ENCODE measurements around the gene BTNL3.

GRCh38 chr5:180988016-180988415 is 630 bp upstream of the BTNL3 start:
- TF ChIP-seq, protein P1, sequence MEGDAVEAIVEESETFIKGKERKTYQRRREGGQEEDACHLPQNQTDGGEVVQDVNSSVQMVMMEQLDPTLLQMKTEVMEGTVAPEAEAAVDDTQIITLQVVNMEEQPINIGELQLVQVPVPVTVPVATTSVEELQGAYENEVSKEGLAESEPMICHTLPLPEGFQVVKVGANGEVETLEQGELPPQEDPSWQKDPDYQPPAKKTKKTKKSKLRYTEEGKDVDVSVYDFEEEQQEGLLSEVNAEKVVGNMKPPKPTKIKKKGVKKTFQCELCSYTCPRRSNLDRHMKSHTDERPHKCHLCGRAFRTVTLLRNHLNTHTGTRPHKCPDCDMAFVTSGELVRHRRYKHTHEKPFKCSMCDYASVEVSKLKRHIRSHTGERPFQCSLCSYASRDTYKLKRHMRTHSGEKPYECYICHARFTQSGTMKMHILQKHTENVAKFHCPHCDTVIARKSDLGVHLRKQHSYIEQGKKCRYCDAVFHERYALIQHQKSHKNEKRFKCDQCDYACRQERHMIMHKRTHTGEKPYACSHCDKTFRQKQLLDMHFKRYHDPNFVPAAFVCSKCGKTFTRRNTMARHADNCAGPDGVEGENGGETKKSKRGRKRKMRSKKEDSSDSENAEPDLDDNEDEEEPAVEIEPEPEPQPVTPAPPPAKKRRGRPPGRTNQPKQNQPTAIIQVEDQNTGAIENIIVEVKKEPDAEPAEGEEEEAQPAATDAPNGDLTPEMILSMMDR (conservative IDR thresholded peaks at IDR 0.05; ENCODE audit: low read depth in 2 of 2), result no peak
- TF ChIP-seq EZH2 (IDR thresholded peaks at IDR 0.05; ENCODE audit: low read depth, unreplicated experiment) (no peak), EZH2phosphoT487 (IDR thresholded peaks at IDR 0.05; ENCODE audit: unreplicated experiment) (no peak), CREB1 (CRISPR knock-in tag; IDR thresholded peaks at IDR 0.05; ENCODE audit: low read depth) (no peak), JUNB (IDR thresholded peaks at IDR 0.05; ENCODE audit: unreplicated experiment) (no peak), ZNF114 (CRISPR knock-in tag; IDR thresholded peaks at IDR 0.05) (no peak), REST (IDR thresholded peaks at IDR 0.05; ENCODE audit: unreplicated experiment) (no peak), POLR2AphosphoS5 (IDR thresholded peaks at IDR 0.05; ENCODE audit: low read depth) (no peak)
- TF ChIP-seq, protein P2, sequence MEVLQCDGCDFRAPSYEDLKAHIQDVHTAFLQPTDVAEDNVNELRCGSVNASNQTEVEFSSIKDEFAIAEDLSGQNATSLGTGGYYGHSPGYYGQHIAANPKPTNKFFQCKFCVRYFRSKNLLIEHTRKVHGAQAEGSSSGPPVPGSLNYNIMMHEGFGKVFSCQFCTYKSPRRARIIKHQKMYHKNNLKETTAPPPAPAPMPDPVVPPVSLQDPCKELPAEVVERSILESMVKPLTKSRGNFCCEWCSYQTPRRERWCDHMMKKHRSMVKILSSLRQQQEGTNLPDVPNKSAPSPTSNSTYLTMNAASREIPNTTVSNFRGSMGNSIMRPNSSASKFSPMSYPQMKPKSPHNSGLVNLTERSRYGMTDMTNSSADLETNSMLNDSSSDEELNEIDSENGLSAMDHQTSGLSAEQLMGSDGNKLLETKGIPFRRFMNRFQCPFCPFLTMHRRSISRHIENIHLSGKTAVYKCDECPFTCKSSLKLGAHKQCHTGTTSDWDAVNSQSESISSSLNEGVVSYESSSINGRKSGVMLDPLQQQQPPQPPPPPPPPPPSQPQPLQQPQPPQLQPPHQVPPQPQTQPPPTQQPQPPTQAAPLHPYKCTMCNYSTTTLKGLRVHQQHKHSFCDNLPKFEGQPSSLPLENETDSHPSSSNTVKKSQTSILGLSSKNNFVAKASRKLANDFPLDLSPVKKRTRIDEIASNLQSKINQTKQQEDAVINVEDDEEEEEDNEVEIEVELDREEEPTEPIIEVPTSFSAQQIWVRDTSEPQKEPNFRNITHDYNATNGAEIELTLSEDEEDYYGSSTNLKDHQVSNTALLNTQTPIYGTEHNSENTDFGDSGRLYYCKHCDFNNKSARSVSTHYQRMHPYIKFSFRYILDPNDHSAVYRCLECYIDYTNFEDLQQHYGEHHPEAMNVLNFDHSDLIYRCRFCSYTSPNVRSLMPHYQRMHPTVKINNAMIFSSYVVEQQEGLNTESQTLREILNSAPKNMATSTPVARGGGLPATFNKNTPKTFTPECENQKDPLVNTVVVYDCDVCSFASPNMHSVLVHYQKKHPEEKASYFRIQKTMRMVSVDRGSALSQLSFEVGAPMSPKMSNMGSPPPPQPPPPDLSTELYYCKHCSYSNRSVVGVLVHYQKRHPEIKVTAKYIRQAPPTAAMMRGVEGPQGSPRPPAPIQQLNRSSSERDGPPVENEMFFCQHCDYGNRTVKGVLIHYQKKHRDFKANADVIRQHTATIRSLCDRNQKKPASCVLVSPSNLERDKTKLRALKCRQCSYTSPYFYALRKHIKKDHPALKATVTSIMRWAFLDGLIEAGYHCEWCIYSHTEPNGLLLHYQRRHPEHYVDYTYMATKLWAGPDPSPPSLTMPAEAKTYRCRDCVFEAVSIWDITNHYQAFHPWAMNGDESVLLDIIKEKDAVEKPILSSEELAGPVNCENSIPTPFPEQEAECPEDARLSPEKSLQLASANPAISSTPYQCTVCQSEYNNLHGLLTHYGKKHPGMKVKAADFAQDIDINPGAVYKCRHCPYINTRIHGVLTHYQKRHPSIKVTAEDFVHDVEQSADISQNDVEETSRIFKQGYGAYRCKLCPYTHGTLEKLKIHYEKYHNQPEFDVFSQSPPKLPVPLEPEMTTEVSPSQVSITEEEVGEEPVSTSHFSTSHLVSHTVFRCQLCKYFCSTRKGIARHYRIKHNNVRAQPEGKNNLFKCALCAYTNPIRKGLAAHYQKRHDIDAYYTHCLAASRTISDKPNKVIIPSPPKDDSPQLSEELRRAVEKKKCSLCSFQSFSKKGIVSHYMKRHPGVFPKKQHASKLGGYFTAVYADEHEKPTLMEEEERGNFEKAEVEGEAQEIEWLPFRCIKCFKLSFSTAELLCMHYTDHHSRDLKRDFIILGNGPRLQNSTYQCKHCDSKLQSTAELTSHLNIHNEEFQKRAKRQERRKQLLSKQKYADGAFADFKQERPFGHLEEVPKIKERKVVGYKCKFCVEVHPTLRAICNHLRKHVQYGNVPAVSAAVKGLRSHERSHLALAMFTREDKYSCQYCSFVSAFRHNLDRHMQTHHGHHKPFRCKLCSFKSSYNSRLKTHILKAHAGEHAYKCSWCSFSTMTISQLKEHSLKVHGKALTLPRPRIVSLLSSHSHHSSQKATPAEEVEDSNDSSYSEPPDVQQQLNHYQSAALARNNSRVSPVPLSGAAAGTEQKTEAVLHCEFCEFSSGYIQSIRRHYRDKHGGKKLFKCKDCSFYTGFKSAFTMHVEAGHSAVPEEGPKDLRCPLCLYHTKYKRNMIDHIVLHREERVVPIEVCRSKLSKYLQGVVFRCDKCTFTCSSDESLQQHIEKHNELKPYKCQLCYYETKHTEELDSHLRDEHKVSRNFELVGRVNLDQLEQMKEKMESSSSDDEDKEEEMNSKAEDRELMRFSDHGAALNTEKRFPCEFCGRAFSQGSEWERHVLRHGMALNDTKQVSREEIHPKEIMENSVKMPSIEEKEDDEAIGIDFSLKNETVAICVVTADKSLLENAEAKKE (CRISPR knock-in tag; IDR thresholded peaks at IDR 0.05), result no peak

All from GM23338 (cell line).